ENCODE results near the gene RBMXL3. TPM values are rescaled to one million over a fixed set of nuclear protein-coding genes. Genes with fewer than 3 reads are reported as not detected.

Gene RBMXL3
- total RNA-seq, 2 experiments from 2014 or later: not detected

DNA sequence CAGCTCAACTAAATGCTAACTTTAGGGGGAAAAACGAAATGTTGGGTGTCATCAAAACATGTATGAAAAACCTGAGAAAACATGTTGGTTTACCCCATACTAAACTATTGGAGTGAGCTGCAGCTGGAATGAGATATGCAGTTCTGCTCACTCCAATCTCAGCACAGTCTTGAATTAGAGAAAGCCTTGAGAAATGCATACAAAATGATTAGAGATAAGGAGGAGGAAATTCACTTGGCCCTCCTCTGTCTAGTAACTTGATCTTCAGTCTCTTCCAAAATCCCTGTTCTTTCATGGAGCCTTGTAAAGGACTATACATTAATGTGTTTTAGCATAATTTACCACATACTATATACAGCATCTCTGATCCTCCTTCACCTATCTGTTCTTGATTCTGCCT lies 47.8 kb downstream of the RBMXL3 start:
- Histone ChIP-seq H3K79me2 (ENCODE audit: insufficient read depth, low read depth, low read length) (no peaks in the 10 kb centered on the region), H3K36me3 (ENCODE audit: insufficient read depth, low read length) (no peaks in the 10 kb centered on the region), H3K9me3 (ENCODE audit: low read length) (no peaks in the 10 kb centered on the region), H3K27ac (ENCODE audit: low read depth, low read length, poor library complexity, severe bottlenecking) (no peak overlapping the region), H3K4me3 (ENCODE audit: low read depth, low read length, poor library complexity, severe bottlenecking) (no peak overlapping the region), H2AFZ (ENCODE audit: low read length) (no peak overlapping the region), H3K9me2 (ENCODE audit: insufficient read depth, low read length) (no peaks in the 10 kb centered on the region), H4K20me1 (ENCODE audit: insufficient read depth, low read length) (no peaks in the 10 kb centered on the region), H3K4me1 (ENCODE audit: insufficient read depth, low read length, poor library complexity, severe bottlenecking) (no peaks in the 10 kb centered on the region), H3K4me2 (ENCODE audit: low read length) (no peak overlapping the region)
- intact Hi-C loops (cut with micrococcal nuclease; ENCODE audit: unreplicated experiment): no loop called here
- no peak for DNase-seq (ENCODE audit: low spot score)
- CTCF ChIA-PET (ENCODE audit: unreplicated experiment): no interaction called here
- POLR2A ChIA-PET: no interaction called here
- TF ChIP-seq CTCF (conservative IDR thresholded peaks at IDR 0.05; ENCODE audit: low read length) (no peak), EZH2phosphoT487 (IDR thresholded peaks at IDR 0.05; ENCODE audit: borderline replicate concordance, low read depth, low read length) (no peak)
- BruUV-seq (replicated peaks): no TSS peak

Other genes with a start within 250 kb of the RBMXL3 start
- gene IL13RA2, start 171.8 kb upstream of the RBMXL3 start, total RNA-seq (2014; rRNA removed; shearing (Covaris generic)): not detected in 2 replicates
- not detected in 2 replicates for gene IL13RA2, start 171.8 kb upstream of the RBMXL3 start, total RNA-seq (2022)
- gene LRCH2, start 44.7 kb downstream of the RBMXL3 start, total RNA-seq (2014; rRNA removed; shearing (Covaris generic)): not detected in 2 replicates
- gene LRCH2, start 44.7 kb downstream of the RBMXL3 start, total RNA-seq (2022): not detected in 2 replicates
- gene LUZP4, start 100.3 kb downstream of the RBMXL3 start, total RNA-seq (2014; rRNA removed; shearing (Covaris generic)): not detected in 2 replicates
- gene LUZP4, start 100.3 kb downstream of the RBMXL3 start, total RNA-seq (2022): not detected in 2 replicates

Measured in OCI-LY7 (cell line).